CD14-positive monocyte (primary cell): ENCODE measurements around the gene EXOC6. TPM values are rescaled to one million over a fixed set of nuclear protein-coding genes. Genes with fewer than 3 reads are reported as not detected.
A peak's percentile ranks its signal among the peaks of the same experiment; 100 is the strongest.

Experiments
- DNase-seq, 3 donors: peaks; one replicate each; pipeline ENCODE4 v3.0.0-alpha.2; 2011 to 2022
- H2AFZ ChIP-seq: 2 replicates; pipeline ENCODE4 v1.6.0; 2012; ENCODE audit warnings: mild to moderate bottlenecking, low read depth, low read length, inconsistent platforms; ENCODE audit not compliant: insufficient read depth, poor library complexity, severe bottlenecking
- H3K27ac ChIP-seq, 2 donors: 1 replicate in 1 of 2; 2 replicates in 1 of 2; pipeline ENCODE4 v1.5.1; 2012 to 2013; ENCODE audit warnings: low read length in 2 of 2, control low read depth in 1 of 2, inconsistent platforms in 1 of 2, low read depth in 1 of 2, mild to moderate bottlenecking in 1 of 2
- H3K27me3 ChIP-seq, 2 donors: one replicate each; pipeline versions ENCODE4 v1.6.0 to v1.6.1; 2011 to 2013; ENCODE audit warnings: low read length in 2 of 2; ENCODE audit not compliant: control insufficient read depth in 2 of 2, insufficient read depth in 2 of 2
- H3K36me3 ChIP-seq, 2 donors: replicated peaks in 1 of 2; 1 replicate in 1 of 2; 2 replicates in 1 of 2; pipeline versions ENCODE4 v1.5.1 to v1.6.1; 2012 to 2013; ENCODE audit warnings: low read length in 2 of 2, control low read depth in 1 of 2, inconsistent platforms in 1 of 2, mild to moderate bottlenecking in 1 of 2; ENCODE audit not compliant: insufficient read depth in 2 of 2, control insufficient read depth in 1 of 2
- H3K4me1 ChIP-seq, 2 donors: 1 replicate in 1 of 2; 2 replicates in 1 of 2; pipeline versions ENCODE4 v1.5.1 to v1.6.1; 2012 to 2013; ENCODE audit warnings: low read length in 2 of 2, control low read depth in 1 of 2, inconsistent platforms in 1 of 2, mild to moderate bottlenecking in 1 of 2, moderate library complexity in 1 of 2; ENCODE audit not compliant: insufficient read depth in 2 of 2, control insufficient read depth in 1 of 2
- H3K4me2 ChIP-seq: replicated peaks from 2 replicates; pipeline ENCODE3; 2012; ENCODE audit warnings: low read length, moderate library complexity, mild to moderate bottlenecking; ENCODE audit not compliant: poor library complexity, severe bottlenecking; ENCODE audit errors: extremely low read depth
- H3K4me3 ChIP-seq, 3 experiments: fragments of 200-600 bp in 1 of 3; sonication (generic) in 1 of 3; replicated peaks in 1 of 3; 1 replicate in 2 of 3; 2 replicates in 1 of 3; pipeline ENCODE4 v1.5.1; 2011 to 2013; ENCODE audit warnings: low read length in 3 of 3, mild to moderate bottlenecking in 3 of 3, control low read depth in 2 of 3, low read depth in 2 of 3, inconsistent platforms in 1 of 3, moderate library complexity in 1 of 3
- H3K79me2 ChIP-seq: 2 replicates; pipeline ENCODE4 v1.6.0; 2012; ENCODE audit warnings: mild to moderate bottlenecking, control low read depth, inconsistent platforms, low read length, moderate library complexity; ENCODE audit not compliant: insufficient read depth
- H3K9ac ChIP-seq: 2 replicates; pipeline ENCODE4 v1.6.0; 2017; ENCODE audit warnings: low read length, mild to moderate bottlenecking; ENCODE audit not compliant: insufficient read depth, poor library complexity, severe bottlenecking
- H3K9me3 ChIP-seq, 2 donors: replicated peaks in 1 of 2; 1 replicate in 1 of 2; 2 replicates in 1 of 2; pipeline versions ENCODE4 v1.5.1 to v1.6.1; 2012 to 2013; ENCODE audit warnings: low read length in 2 of 2, control low read depth in 1 of 2; ENCODE audit not compliant: control insufficient read depth in 1 of 2, insufficient read depth in 1 of 2
- H4K20me1 ChIP-seq: 2 replicates; pipeline ENCODE4 v1.6.0; 2012; ENCODE audit warnings: mild to moderate bottlenecking, low read length, control low read depth, moderate library complexity; ENCODE audit not compliant: insufficient read depth
- H3K27ac Mint-ChIP-seq, 7 donors: one replicate each; pipeline ENCODE4 v1.8.0; 2020; ENCODE audit warnings: mild to moderate bottlenecking in 7 of 7, mixed read lengths in 7 of 7, moderate library complexity in 6 of 7, inconsistent platforms in 2 of 7
- H3K27me3 Mint-ChIP-seq, 3 donors: one replicate each; pipeline ENCODE4 v1.8.0; 2021 to 2022; ENCODE audit warnings: low read depth in 3 of 3, mild to moderate bottlenecking in 3 of 3, mixed read lengths in 3 of 3, moderate library complexity in 3 of 3, inconsistent platforms in 1 of 3
- H3K36me3 Mint-ChIP-seq, 2 donors: one replicate each; pipeline ENCODE4 v1.8.0; 2020; ENCODE audit warnings: mixed read lengths in 2 of 2, inconsistent platforms in 1 of 2, mild to moderate bottlenecking in 1 of 2
- H3K4me1 Mint-ChIP-seq: one replicate; pipeline ENCODE4 v1.8.0; 2020; ENCODE audit warnings: mild to moderate bottlenecking, mixed read lengths
- H3K4me3 Mint-ChIP-seq, 2 donors: one replicate each; pipeline ENCODE4 v1.8.0; 2020; ENCODE audit warnings: mild to moderate bottlenecking in 2 of 2, mixed read lengths in 2 of 2, moderate library complexity in 1 of 2
- H3K9me3 Mint-ChIP-seq, 7 donors: one replicate each; pipeline ENCODE4 v1.8.0; 2020 to 2022; ENCODE audit warnings: mixed read lengths in 7 of 7, mild to moderate bottlenecking in 6 of 7, moderate library complexity in 6 of 7, inconsistent platforms in 2 of 7
- WGBS: methylation state at CpG from one replicate; pipeline ENCODE4 v1.1.5; 2013; ENCODE audit warnings: missing lambda C conversion rate; ENCODE audit not compliant: insufficient coverage; 5-methylcytosine and 5-hydroxymethylcytosine counted together
- intact Hi-C, 2 donors: fragments of 100-400 bp; cut with micrococcal nuclease; formaldehyde crosslinking; loops; one replicate each; pipeline versions ENCODE4 v1.15.0 to v1.15.1; 2023
- polyA plus RNA-seq, 3 donors: library from polyadenylated mRNA; depleted of rRNA in 1 of 3; unstranded in 2 of 3; stranded (reverse) in 1 of 3; fragments of 300-500 nt in 2 of 3; fragments of >200 nt in 1 of 3; fragmentation: Illumina TruSeq in 2 of 3; gene quantifications; 1 replicate in 2 of 3; 2 replicates in 1 of 3; pipeline ENCODE4 v1.2.3, GENCODE V29; 2012 to 2021
- TF ChIP-seq, protein P1 (sequence below): fragments of 200-600 bp; IDR thresholded peaks from one replicate; pipeline ENCODE4 v1.8.0; 2022; ENCODE audit warnings: antibody characterized with exemption, mild to moderate bottlenecking

Gene EXOC6
- polyA plus RNA-seq, 3 donors = 7.5 to 9.6 (median 8.3) TPM

GRCh38 chr10:93076871-93077270, 228.6 kb downstream of the EXOC6 start:
- peaks cover 63 to 91% (median 85%) of the 10 kb centered on the region in 3 donors for H3K27me3 Mint-ChIP-seq

GRCh38 chr10:93077860-93078337, 229.6 kb downstream of the EXOC6 start:
- peaks cover 4 to 5% of the 10 kb centered on the region in 2 donors for H3K36me3 Mint-ChIP-seq
- H3K27me3 Mint-ChIP-seq = peaks cover 53 to 84% (median 80%) of the 10 kb centered on the region in 3 donors
- H3K4me1 ChIP-seq = peaks cover 21 to 25% of the 10 kb centered on the region in 2 donors
- peaks cover 5 to 22% of the 10 kb centered on the region in 2 donors for H3K9me3 ChIP-seq
- H3K4me1 Mint-ChIP-seq = peaks cover 20% of the 10 kb centered on the region
- H3K4me3 Mint-ChIP-seq = peak overlapping the region in 1 of 2 donors; percentile 4
- no peak for DNase-seq
- no peak overlapping the region for H3K4me3 ChIP-seq
- TF ChIP-seq, protein P1, sequence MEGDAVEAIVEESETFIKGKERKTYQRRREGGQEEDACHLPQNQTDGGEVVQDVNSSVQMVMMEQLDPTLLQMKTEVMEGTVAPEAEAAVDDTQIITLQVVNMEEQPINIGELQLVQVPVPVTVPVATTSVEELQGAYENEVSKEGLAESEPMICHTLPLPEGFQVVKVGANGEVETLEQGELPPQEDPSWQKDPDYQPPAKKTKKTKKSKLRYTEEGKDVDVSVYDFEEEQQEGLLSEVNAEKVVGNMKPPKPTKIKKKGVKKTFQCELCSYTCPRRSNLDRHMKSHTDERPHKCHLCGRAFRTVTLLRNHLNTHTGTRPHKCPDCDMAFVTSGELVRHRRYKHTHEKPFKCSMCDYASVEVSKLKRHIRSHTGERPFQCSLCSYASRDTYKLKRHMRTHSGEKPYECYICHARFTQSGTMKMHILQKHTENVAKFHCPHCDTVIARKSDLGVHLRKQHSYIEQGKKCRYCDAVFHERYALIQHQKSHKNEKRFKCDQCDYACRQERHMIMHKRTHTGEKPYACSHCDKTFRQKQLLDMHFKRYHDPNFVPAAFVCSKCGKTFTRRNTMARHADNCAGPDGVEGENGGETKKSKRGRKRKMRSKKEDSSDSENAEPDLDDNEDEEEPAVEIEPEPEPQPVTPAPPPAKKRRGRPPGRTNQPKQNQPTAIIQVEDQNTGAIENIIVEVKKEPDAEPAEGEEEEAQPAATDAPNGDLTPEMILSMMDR = no peak
- H2AFZ ChIP-seq = no peak overlapping the region
- H3K79me2 ChIP-seq = no peaks in the 10 kb centered on the region
- peaks cover 51 to 62% of the 10 kb centered on the region in 2 donors for H3K27me3 ChIP-seq
- H3K36me3 ChIP-seq = no peaks in the 10 kb centered on the region
- H3K9ac ChIP-seq = no peak overlapping the region
- no peak overlapping the region for H3K27ac ChIP-seq
- H3K27ac Mint-ChIP-seq = no peak overlapping the region
- no peak overlapping the region for H3K4me2 ChIP-seq
- 97% methylated on average over 5 of the region's 5 CpGs for WGBS
- peaks cover 0 to 6% (median 2%) of the 10 kb centered on the region in 7 donors for H3K9me3 Mint-ChIP-seq
- intact Hi-C loops = no loop called here
- no peaks in the 10 kb centered on the region for H4K20me1 ChIP-seq

More at GRCh38 chr10:93076871-93077270, 228.6 kb downstream of the EXOC6 start:
- Histone ChIP-seq H3K4me1 (peaks cover 24 to 32% of the 10 kb centered on the region in 2 donors), H3K4me3 (no peak overlapping the region), H3K27ac (no peak overlapping the region), H4K20me1 (no peaks in the 10 kb centered on the region), H3K9me3 (peaks cover 5 to 32% of the 10 kb centered on the region in 2 donors), H3K79me2 (no peaks in the 10 kb centered on the region), H3K4me2 (no peak overlapping the region), H3K27me3 (peaks cover 61 to 72% of the 10 kb centered on the region in 2 donors), H3K9ac (no peak overlapping the region), H2AFZ (no peak overlapping the region), H3K36me3 (no peaks in the 10 kb centered on the region)
- H3K4me3 Mint-ChIP-seq = peak overlapping the region in 1 of 2 donors; percentile 61
- no CpG with 5 or more reads among the region's 2 CpGs for WGBS
- TF ChIP-seq, protein P1 = no peak
- DNase-seq = no peak
- no peak overlapping the region for H3K27ac Mint-ChIP-seq
- H3K4me1 Mint-ChIP-seq = peaks cover 27% of the 10 kb centered on the region
- H3K36me3 Mint-ChIP-seq = peaks cover 4 to 5% of the 10 kb centered on the region in 2 donors
- peaks cover 0 to 9% (median 5%) of the 10 kb centered on the region in 7 donors for H3K9me3 Mint-ChIP-seq
- intact Hi-C loops = no loop called here
